NCI-H446 (cell line): ENCODE results near the gene TMEM89.

ENCODE experiments used
- DNase-seq, 2 experiments: peaks; one replicate each; lab custom pipeline; 2025; lab: John Stamatoyannopoulos, UW

Gene TMEM89

DNA sequence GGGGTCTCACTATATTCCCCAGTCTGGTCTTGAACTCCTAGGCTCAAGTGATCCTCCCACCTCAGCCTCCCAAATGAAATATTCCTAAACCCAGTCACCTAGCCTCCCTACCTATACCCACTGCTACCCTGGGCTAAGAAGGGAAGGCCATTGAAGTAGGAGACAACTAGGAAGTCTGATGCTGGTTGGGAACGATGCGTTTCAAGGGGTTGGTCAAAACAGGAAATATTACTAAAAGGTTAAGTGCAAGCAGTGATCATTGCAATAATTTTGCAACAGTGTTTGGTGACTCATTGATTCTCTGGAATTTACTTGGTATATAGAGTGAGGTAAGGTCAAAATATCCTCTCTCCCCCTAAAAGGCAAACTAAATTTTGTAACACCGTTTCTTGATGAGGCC lies 7.5 kb downstream of the TMEM89 start:
- DNase-seq, result no peak

GRCh38 chr3:48612309-48612708 lies 9.3 kb downstream of the TMEM89 start:
- no peak for DNase-seq

DNA sequence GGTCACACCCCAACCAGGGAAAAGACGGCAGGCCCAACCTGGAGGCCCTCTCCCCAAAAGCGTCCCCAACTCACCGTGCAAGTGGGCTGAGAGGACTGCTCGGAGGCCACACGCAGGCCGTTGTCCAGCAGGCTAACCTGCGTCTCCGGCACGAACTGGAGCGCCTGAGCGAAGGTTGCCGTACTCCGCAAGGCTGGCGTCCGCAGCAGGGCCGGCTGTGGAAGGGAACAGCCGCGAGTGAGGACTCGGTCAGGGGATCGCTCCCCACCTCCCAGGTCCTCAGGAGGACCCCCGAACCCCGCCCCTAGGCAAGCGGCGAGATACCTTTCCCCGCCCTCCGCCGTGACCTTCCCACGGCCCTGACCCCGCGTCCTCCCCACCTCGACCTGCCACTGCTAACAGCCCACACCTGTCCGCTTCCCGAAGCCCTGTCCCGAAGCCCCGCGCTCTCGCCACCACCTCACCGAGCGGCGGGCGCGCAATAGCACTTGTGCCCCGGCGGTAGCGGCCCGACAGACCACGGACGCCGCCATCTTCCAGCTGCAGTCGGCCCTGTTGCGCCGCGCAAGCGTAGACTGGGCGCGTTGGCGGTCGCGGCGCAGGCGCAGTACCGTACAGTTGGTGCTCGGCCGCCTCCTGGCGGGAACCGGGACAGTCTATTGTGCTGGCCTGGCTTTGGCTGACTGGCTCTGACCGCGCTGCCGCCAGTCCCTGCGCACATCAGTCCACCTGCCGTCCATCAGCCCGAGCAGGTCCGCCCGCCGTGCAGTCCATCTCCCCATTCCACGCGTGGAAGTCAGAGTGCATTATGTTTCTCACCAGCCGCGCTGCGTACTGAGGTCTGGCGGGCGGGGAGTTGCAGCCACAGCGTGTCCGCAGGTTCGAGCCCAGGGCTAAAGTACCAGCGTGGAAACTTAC lies 12.2 kb downstream of the TMEM89 start, which contains the start of gene UQCRC1:
UQCRC1 (minus strand) TSS at position 559 of the 918 bp plus-strand sequence; CDS start at position 533, 26 bp downstream.
- DNase-seq, result peak; percentile 53 to 85

GRCh38 chr3:48607519-48607918 lies 14.1 kb downstream of the TMEM89 start:
- no peak for DNase-seq

DNA sequence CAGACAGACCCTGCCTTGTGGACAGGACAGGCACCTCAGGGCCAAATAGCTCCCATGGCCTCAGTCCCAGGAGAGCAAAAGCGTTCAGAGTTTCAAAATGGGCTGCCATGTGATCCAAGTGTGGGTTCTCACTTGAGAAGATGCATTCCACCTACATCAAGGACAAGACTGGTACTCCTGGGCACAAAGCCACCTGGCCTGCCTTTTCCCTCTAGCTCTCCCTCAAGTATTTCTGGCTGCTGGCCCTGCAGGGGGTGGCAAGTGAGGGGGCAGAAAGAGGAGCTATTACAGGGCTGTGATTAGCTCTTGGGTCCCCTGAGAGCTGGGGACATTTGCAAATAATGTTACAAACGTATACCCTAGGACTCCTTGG lies 20.0 kb downstream of the TMEM89 start:
- no peak for DNase-seq

GRCh38 chr3:48600711-48601621 lies 20.6 kb downstream of the TMEM89 start:
- DNase-seq, result no peak

DNA sequence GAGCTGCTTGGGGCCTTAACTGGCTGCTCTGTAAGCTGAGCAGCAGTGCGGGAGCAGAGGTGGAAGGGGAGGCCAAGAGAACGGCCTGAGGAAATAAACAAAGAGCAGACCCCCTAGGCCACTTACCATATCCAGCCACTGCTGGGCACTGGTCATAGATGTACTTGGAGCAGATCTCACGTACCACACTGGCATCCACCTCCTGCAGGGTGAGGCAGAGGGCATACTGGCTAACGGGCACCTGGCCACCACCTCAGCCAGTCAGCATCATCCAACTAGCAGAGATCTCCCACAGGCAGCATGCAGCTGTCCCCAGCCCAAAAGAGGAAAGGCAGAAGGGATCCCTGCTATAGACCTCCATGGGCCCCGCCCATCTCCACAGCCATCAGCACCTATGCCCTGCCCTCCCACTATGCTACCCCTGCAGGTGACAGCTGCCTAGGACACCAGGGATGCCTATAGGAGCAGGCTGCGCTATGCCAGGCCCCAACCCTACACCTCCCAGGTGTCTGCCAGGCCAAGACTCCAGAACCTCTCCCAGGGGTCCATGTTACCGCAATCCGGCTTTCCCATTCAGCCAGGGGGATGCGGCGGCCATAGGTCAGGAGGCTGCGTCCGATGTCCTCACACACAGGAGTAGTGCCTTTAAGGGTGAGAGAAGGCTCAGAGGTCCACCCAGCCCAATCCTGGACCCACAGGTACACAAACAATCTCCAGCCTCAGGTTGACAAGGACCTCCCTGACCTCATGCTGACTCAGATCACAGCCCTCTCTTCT lies 21.9 kb downstream of the TMEM89 start:
- no peak for DNase-seq

- no peak for DNase-seq
Measured at GRCh38 chr3:48599077-48599501, 22.5 kb downstream of the TMEM89 start.

DNA sequence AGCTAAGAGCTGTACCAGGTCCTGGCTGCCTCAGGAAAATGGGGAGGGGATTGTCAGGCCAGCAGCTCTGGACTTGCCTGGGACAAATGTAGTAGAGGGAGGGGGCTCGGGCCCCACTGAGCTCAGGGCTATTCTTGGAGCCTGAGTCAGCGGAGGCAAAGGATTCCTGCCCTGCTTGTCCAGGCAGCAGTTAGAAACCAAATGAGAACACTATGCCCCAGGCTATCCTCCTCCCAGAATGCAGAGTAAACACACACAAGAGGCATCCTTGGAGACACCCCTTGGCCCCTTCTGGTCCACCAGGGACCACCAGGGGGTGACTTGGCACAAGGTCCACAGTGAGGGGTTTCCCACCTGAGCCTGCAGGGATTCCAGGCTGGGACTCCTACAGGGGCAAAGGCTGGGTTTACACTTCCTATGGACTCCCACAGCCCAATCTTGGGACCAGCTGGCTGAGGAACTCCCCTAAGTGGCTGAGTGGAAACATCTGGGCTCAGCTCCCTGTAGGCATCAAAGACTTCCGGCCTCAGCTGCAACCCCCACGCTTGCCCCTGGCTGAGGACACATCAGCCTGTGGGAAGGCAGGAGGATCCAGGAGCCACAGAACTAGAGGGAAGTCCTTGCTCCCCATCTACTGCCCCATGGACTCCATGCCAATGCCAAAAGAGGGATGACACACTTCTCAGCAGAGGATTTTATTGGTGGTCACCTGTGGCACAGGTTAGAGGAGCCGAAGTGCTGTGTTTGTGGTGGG lies 23.1 kb downstream of the TMEM89 start:
- no peak for DNase-seq

- no peak for DNase-seq
Measured at GRCh38 chr3:48597408-48597800, 24.2 kb downstream of the TMEM89 start.

DNA sequence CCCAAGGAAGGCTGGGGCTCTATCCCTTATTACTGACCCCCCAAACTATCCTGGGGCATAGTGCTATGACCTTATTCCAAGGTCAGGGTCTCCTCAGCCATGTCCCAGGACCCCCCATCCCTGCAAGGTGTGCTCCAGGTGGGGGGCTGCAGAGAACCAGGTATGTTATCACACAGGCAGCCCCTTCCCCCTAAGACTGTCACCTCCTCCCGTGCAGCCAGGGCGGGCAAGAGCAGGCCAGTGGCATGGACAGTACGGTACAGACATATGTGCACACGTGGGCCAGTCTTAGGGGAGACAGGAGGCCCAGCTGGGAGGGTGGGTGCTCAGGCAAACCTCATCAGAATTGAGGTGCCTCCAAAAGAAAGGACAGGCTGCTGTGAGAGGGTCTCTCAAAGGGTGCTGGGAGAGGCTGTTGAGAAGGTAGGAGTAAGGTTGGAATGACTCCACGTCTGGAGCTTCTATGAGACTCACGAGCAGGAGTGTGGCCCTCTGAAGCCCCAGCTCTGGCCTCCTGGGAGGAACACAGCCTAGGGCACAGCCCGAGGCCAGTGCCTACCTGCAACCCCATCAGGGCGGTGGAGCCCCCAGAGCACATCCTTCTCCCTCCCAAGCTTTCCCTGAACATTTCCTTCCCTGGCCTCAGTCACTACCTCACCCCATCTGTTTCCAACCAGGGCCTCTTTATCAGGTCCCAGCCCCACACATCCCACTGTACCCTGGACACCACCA lies 24.7 kb downstream of the TMEM89 start:
- DNase-seq, result no peak

DNA sequence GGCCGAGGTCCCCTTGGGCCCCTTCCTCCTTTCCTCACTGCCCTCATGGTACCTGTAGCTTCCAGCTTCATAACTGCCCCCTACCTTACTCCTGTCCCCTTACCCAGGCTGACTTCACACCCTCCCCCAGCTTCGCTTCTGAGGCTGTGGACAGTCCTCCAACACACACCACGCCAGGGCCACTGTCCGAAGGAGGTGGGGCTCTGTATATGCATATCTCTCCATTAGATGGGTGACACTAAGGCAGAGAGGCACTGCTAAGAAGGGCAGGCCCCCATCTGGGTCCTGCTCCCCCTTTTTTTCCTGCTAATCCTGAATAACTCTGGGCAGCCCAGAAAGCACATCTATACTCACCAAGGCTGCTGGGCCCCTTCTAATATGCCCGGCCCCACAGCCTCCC lies 25.4 kb downstream of the TMEM89 start:
- DNase-seq, result no peak

DNA sequence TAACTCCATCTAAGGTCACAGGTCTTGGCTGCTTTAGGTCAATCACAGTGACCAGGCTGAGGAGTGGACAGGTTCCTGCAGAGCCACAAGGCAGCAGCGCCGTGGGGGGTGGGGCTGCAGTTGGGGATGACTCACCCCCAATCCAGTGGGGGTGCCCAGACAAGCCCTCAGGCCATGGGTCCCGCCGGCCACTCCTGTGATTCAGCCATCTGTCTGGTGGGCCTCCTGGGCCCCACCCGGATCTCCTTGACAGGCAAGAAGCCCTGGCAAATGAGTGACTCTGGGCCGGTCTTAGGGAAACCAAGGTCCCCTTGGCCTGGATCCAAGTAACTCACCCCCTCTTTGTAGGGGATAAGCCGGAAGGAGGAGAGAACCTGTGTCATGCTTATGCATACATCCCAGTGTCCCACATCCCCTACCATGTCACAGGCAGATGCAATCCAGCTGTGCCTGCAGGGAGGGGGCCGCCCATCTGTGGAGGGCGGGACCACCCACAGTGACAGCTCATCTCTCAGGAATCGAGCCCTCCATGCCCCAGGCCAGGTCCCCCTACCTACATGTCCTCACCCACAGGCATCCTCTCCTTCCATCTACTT lies 25.9 kb downstream of the TMEM89 start:
- no peak for DNase-seq

- DNase-seq, result no peak
Measured at GRCh38 chr3:48595075-48595525, 26.5 kb downstream of the TMEM89 start, which contains the start of gene COL7A1. TSS of gene COL7A1 (minus strand) at chr3:48595329. CDS start at chr3:48595159, 170 bp downstream.

GRCh38 chr3:48594417-48595049 lies 27.0 kb downstream of the TMEM89 start:
- no peak for DNase-seq

GRCh38 chr3:48593337-48593736 lies 28.2 kb downstream of the TMEM89 start:
- no peak for DNase-seq

GRCh38 chr3:48592519-48593087 lies 29.0 kb downstream of the TMEM89 start:
- DNase-seq, result no peak

DNA sequence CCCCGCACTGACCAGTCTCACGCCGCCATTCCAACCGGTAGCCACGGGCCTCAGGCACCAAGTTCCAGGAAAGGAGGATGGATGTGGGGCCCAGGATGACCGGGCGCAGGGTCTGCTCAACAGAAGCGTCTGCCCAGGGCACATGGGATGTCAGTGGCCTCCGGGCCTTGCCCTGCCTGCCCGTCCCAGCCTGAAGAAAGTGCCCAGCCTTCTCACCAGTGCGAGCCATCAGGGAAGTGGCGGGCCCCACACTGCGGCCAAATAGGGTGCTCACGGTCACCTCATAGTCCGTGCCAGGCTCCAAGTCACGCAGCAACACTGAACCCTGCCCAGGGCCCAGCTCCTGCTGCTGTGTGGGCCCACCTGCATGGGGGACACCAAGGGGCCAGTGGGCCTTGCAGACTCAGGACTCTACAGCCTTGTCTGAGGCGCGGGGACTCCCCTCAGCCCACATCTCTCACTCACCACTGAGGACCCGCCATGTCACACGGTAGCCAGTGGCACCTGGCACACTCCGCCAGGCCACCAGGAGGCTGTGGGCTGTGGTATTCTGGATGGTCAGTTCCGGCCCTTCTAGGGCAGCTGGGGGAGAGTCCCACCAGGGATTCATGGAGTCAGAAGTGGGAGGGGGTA lies 29.6 kb downstream of the TMEM89 start:
- no peak for DNase-seq

DNA sequence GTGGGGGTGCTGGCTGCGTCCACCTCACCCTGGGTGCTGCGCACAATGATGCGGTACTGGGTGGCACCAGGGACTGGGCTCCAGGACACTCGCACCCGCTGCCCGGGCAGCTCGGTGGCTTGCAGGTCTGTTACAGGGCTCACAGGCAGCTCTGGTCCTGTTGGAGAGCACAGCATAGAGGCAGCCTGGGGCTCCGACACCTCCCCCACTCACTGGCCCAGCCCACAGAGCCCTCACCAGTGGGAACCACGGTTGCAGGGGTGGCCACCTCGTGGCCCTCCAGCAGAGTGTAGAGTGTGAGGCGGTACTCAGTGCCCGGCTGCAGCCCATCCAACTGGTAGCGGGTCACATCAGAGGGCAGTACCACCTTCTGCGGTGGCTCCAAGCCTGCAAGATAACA lies 30.1 kb downstream of the TMEM89 start:
- DNase-seq, result no peak
